DOHH2 (cell line): ENCODE data around the gene TBCK.
"Not testable (repeated sequence)": the region's sequence is repeated elsewhere in the genome, so short reads cannot be mapped to it uniquely, and the experiment has no call there.

Experiments
- H3F3A ChIP-seq: fragments of 200-600 bp; sonication (generic), shearing (Covaris generic); 2 replicates; pipeline ENCODE4 v1.6.0; 2016; ENCODE audit warnings: antibody characterized with exemption, mild to moderate bottlenecking; ENCODE audit not compliant: control insufficient read depth, insufficient read depth
- H3K27ac ChIP-seq: fragments of 200-600 bp; sonication (generic); 2 replicates; pipeline ENCODE4 v1.5.1; 2014; ENCODE audit warnings: low read depth, mild to moderate bottlenecking, low read length, moderate library complexity
- H3K27me3 ChIP-seq: fragments of 200-600 bp; sonication (generic); 2 replicates; pipeline ENCODE4 v1.6.1; 2014; ENCODE audit warnings: mild to moderate bottlenecking, low read length, mixed read lengths; ENCODE audit not compliant: control insufficient read depth
- H3K36me3 ChIP-seq: fragments of 200-600 bp; sonication (generic); 2 replicates; pipeline ENCODE4 v1.6.1; 2014; ENCODE audit warnings: mild to moderate bottlenecking, low read length, moderate library complexity, mixed read lengths; ENCODE audit not compliant: control insufficient read depth
- H3K4me1 ChIP-seq: fragments of 200-600 bp; sonication (generic); 2 replicates; pipeline ENCODE4 v1.6.1; 2014; ENCODE audit warnings: mild to moderate bottlenecking, low read length, mixed read lengths; ENCODE audit not compliant: control insufficient read depth
- H3K4me2 ChIP-seq: fragments of 200-600 bp; sonication (generic); 2 replicates; pipeline ENCODE4 v1.6.0; 2014; ENCODE audit warnings: mild to moderate bottlenecking, low read length, moderate library complexity
- H3K4me3 ChIP-seq: fragments of 200-600 bp; sonication (generic); 2 replicates; pipeline ENCODE4 v1.5.1; 2014; ENCODE audit warnings: mild to moderate bottlenecking, low read length, mixed read lengths
- H3K79me2 ChIP-seq: fragments of 200-600 bp; sonication (generic); 2 replicates; pipeline ENCODE4 v1.6.1; 2014; ENCODE audit warnings: mild to moderate bottlenecking, low read length, mixed read lengths; ENCODE audit not compliant: control insufficient read depth
- H3K9me2 ChIP-seq: fragments of 200-600 bp; sonication (generic); replicated peaks from 2 replicates; pipeline ENCODE4 v1.6.1; 2014; ENCODE audit warnings: mild to moderate bottlenecking, low read length, mixed read lengths; ENCODE audit not compliant: control insufficient read depth
- H3K9me3 ChIP-seq: fragments of 200-600 bp; sonication (generic); 2 replicates; pipeline ENCODE4 v1.6.1; 2014; ENCODE audit warnings: antibody characterized with exemption, low read length, mixed read lengths; ENCODE audit not compliant: control insufficient read depth, insufficient read depth
- H4K20me1 ChIP-seq: fragments of 200-600 bp; sonication (generic); 2 replicates; pipeline ENCODE4 v1.6.0; 2014; ENCODE audit warnings: low read depth, mild to moderate bottlenecking, antibody characterized with exemption, low read length, moderate library complexity; ENCODE audit not compliant: control insufficient read depth, insufficient read depth
- EZH2phosphoT487 ChIP-seq: fragments of 200-600 bp; sonication (generic); IDR thresholded peaks from 2 replicates; pipeline ENCODE4 v1.6.1; 2017; ENCODE audit warnings: borderline replicate concordance, mild to moderate bottlenecking, antibody characterized with exemption, low read length, moderate library complexity, mixed read lengths
- TF ChIP-seq, protein P1 (sequence below): fragments of 200-600 bp; sonication (generic); IDR thresholded peaks from one replicate; pipeline ENCODE4 v1.5.1; 2014; ENCODE audit warnings: antibody characterized with exemption, mild to moderate bottlenecking, low read depth, low read length; ENCODE audit not compliant: poor library complexity, severe bottlenecking

The TBCK gene

DNA sequence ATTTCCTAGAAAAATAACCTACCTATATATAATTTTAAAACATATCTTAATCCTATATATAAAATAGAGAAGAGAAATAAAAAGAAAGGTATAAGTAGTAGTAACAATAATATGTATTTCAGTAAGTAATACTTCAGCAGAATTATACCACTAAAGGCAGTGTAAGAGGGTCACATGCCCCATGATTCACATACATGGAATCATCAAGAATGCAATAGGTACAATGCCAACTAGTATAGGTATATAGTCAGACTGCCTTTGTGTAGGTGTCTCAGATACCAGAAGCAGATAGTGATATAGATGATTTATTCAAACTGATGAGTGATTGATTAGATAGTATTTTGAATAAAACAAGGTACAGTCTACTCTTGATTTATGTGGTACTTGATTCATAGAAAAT, 9.8 kb upstream of the TBCK start:
- Histone ChIP-seq H4K20me1 (no peaks in the 10 kb centered on the region), H3F3A (peaks cover 17% of the 10 kb centered on the region), H3K4me1 (no peaks in the 10 kb centered on the region), H3K4me3 (no peak overlapping the region), H3K27me3 (no peaks in the 10 kb centered on the region), H3K27ac (no peak overlapping the region), H3K4me2 (no peak overlapping the region), H3K79me2 (peaks cover 35% of the 10 kb centered on the region), H3K9me3 (no peaks in the 10 kb centered on the region), H3K9me2 (no peaks in the 10 kb centered on the region), H3K36me3 (peaks cover 58% of the 10 kb centered on the region)
- TF ChIP-seq EZH2phosphoT487: no peak
- TF ChIP-seq, protein P1, sequence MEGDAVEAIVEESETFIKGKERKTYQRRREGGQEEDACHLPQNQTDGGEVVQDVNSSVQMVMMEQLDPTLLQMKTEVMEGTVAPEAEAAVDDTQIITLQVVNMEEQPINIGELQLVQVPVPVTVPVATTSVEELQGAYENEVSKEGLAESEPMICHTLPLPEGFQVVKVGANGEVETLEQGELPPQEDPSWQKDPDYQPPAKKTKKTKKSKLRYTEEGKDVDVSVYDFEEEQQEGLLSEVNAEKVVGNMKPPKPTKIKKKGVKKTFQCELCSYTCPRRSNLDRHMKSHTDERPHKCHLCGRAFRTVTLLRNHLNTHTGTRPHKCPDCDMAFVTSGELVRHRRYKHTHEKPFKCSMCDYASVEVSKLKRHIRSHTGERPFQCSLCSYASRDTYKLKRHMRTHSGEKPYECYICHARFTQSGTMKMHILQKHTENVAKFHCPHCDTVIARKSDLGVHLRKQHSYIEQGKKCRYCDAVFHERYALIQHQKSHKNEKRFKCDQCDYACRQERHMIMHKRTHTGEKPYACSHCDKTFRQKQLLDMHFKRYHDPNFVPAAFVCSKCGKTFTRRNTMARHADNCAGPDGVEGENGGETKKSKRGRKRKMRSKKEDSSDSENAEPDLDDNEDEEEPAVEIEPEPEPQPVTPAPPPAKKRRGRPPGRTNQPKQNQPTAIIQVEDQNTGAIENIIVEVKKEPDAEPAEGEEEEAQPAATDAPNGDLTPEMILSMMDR: no peak

DNA sequence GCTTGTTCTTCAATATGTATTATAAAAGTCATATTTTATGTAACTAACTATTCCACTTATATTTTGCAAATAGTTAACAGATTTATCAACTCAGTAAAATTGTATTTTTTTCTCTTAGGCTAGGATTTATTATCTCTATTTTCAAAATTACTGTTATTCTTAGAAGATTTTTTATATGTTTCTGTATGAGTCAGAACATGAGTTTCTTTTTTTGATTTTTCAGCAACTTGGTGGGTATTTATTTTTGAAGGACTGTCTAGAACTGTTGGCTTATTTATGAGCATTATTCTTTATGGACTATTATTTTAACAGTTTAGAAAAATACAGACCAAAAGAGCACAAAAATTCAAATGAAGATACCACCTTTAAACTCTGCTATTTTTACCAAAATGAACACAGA, 7.1 kb upstream of the TBCK start:
- Histone ChIP-seq H3K27me3 (no peaks in the 10 kb centered on the region), H3K4me3 (no peak overlapping the region), H3F3A (peaks cover 21% of the 10 kb centered on the region), H3K79me2 (peaks cover 59% of the 10 kb centered on the region), H3K27ac (no peak overlapping the region), H3K9me2 (no peaks in the 10 kb centered on the region), H4K20me1 (0 out of 2 replicates have a peak, but pooled peaks cover 4% of the 10 kb centered on the region), H3K4me2 (no peak overlapping the region), H3K4me1 (peaks cover 9% of the 10 kb centered on the region), H3K36me3 (peaks cover 56% of the 10 kb centered on the region), H3K9me3 (no peaks in the 10 kb centered on the region)
- TF ChIP-seq EZH2phosphoT487: no peak
- TF ChIP-seq, protein P1: no peak

DNA sequence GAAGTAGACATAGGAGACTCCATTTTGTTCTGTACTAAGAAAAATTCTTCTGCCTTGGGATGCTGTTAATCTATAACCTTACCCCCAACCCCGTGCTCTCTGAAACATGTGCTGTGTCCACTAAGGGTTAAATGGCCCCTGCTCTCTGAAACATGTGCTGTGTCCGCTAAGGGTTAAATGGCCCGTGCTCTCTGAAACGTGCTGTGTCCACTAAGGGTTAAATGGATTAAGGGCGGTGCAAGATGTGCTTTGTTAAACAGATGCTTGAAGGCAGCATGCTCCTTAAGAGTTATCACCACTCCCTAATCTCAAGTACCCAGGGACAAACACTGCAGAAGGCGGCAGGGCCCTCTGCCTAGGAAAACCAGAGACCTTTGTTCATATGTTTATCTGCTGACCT, 5.8 kb upstream of the TBCK start:
- Histone ChIP-seq H3F3A (peaks cover 12% of the 10 kb centered on the region; the same call in 1 of the 2 replicates), H3K79me2 (peaks cover 72% of the 10 kb centered on the region), H3K4me1 (peaks cover 17% of the 10 kb centered on the region), H3K36me3 (peaks cover 47% of the 10 kb centered on the region)
- not testable (repeated sequence) for H4K20me1 ChIP-seq, H3K4me2 ChIP-seq, H3K9me3 ChIP-seq, H3K27me3 ChIP-seq, H3K9me2 ChIP-seq, H3K27ac ChIP-seq, H3K4me3 ChIP-seq

DNA sequence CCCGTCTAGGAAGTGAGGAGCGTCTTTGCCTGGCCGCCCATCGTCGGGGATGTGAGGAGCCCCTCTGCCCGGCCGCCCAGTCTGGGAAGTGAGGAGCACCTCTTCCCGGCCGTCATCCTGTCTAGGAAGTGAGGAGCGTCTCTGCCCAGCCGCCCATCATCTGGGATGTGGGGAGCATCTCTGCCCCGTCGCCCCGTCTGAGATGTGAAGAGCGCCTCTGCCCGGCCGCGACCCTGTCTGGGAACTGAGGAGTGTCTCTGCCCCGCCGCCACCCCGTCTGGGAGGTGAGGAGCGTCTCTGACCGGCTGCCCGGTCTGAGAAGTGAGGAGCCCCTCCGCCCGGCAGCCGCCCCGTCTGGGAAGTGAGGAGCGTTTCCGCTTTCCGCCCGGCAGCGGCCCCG, 5.2 kb upstream of the TBCK start:
- not testable (repeated sequence) for H3K4me3 ChIP-seq, H4K20me1 ChIP-seq, H3K9me3 ChIP-seq, H3K27me3 ChIP-seq, H3K9me2 ChIP-seq, H3K4me2 ChIP-seq, H3K27ac ChIP-seq
- peaks cover 17% of the 10 kb centered on the region for H3K4me1 ChIP-seq
- H3K79me2 ChIP-seq: peaks cover 79% of the 10 kb centered on the region
- H3K36me3 ChIP-seq: peaks cover 46% of the 10 kb centered on the region
- H3F3A ChIP-seq: peaks cover 12% of the 10 kb centered on the region; the same call in 1 of the 2 replicates
